ENCODE measurements around the gene AGTRAP.

The AGTRAP gene

GRCh38 chr1:11708554-11709350 lies 27.2 kb upstream of the AGTRAP start:
- DNase-seq = no peak
- Histone ChIP-seq H2BK12ac (ENCODE audit: low read length in 2 of 2) (no peak overlapping the region), H2BK5ac (ENCODE audit: low read depth, low read length, poor library complexity, severe bottlenecking) (no peak overlapping the region), H3K14ac (ENCODE audit: low read length in 2 of 2) (no peak overlapping the region), H3K27ac (ENCODE audit: low read length, poor library complexity, severe bottlenecking) (no peak overlapping the region), H4K91ac (ENCODE audit: low read length) (no peak overlapping the region), H3K4me1 (ENCODE audit: control insufficient read depth, insufficient read depth, low read depth, low read length) (no peaks in the 10 kb centered on the region), H3K36me3 (ENCODE audit: control insufficient read depth in 1 of 2, insufficient read depth in 2 of 2, low read depth in 1 of 2, low read length in 2 of 2) (no peaks in the 10 kb centered on the region), H4K8ac (ENCODE audit: low read length) (no peak overlapping the region), H3K4me3 (ENCODE audit: insufficient read depth in 1 of 2, low read depth in 1 of 2, low read length in 2 of 2) (no peak overlapping the region), H3K9me3 (ENCODE audit: control insufficient read depth, low read length) (no peaks in the 10 kb centered on the region), H3K23ac (ENCODE audit: low read length in 2 of 2) (no peak overlapping the region), H3K9ac (ENCODE audit: low read length) (no peak overlapping the region), H2BK15ac (ENCODE audit: low read depth, poor library complexity, severe bottlenecking) (no peak overlapping the region), H3K79me1 (replicated peaks; ENCODE audit: low read length, poor library complexity, severe bottlenecking) (no peaks in the 10 kb centered on the region), H2AK5ac (ENCODE audit: low read length, severe bottlenecking) (no peak overlapping the region), H2AFZ (ENCODE audit: low read depth, low read length) (no peak overlapping the region), H3K4me2 (ENCODE audit: low read length, poor library complexity, severe bottlenecking) (no peak overlapping the region), H3K18ac (ENCODE audit: low read depth in 1 of 2, low read length in 2 of 2) (no peak overlapping the region), H3K27me3 (ENCODE audit: control insufficient read depth in 1 of 2, insufficient read depth in 1 of 2, low read length in 2 of 2) (peaks cover 37 to 82% of the 10 kb centered on the region in 2 experiments), H2BK120ac (ENCODE audit: low read depth, low read length) (no peak overlapping the region), H3K4ac (ENCODE audit: low read depth in 1 of 2, low read length in 2 of 2) (no peak overlapping the region)
- 84% methylated on average over 11 of the region's 11 CpGs for WGBS

DNA sequence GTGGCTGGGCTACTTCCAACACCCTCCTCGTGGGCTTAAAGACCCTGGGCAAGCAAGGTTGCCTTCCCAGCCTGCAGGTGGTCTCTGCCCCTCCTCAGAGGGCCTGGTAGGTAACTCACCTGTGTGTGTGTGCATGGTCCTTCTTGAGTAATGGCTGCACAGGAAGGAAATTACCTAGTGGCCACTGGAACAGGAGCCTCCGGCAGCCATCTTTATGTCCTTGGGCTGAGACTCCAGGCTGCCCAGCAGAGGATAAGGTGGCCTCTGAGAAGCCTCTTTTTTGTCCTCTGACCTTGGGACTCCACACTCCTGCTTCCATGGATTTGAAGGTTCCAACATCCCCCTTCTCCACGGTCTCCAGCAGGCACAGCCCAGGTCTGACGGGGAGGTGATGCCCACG lies 24.4 kb upstream of the AGTRAP start:
- Histone ChIP-seq H3K79me1 (replicated peaks; ENCODE audit: low read length, poor library complexity, severe bottlenecking) (no peaks in the 10 kb centered on the region), H3K23ac (ENCODE audit: low read length in 2 of 2) (no peak overlapping the region), H2AK5ac (ENCODE audit: low read length, severe bottlenecking) (no peak overlapping the region), H4K8ac (ENCODE audit: low read length) (no peak overlapping the region), H3K27me3 (ENCODE audit: control insufficient read depth in 1 of 2, insufficient read depth in 1 of 2, low read length in 2 of 2) (peaks cover 36 to 82% of the 10 kb centered on the region in 2 experiments), H3K4ac (ENCODE audit: low read depth in 1 of 2, low read length in 2 of 2) (no peak overlapping the region), H3K4me3 (ENCODE audit: insufficient read depth in 1 of 2, low read depth in 1 of 2, low read length in 2 of 2) (no peak overlapping the region), H2BK5ac (ENCODE audit: low read depth, low read length, poor library complexity, severe bottlenecking) (no peak overlapping the region), H3K4me1 (ENCODE audit: control insufficient read depth, insufficient read depth, low read depth, low read length) (no peaks in the 10 kb centered on the region), H2BK15ac (ENCODE audit: low read depth, poor library complexity, severe bottlenecking) (no peak overlapping the region), H4K91ac (ENCODE audit: low read length) (no peak overlapping the region), H3K9ac (ENCODE audit: low read length) (no peak overlapping the region), H2BK120ac (ENCODE audit: low read depth, low read length) (no peak overlapping the region), H3K18ac (ENCODE audit: low read depth in 1 of 2, low read length in 2 of 2) (no peak overlapping the region), H2BK12ac (ENCODE audit: low read length in 2 of 2) (no peak overlapping the region), H2AFZ (ENCODE audit: low read depth, low read length) (no peak overlapping the region), H3K36me3 (ENCODE audit: control insufficient read depth in 1 of 2, insufficient read depth in 2 of 2, low read depth in 1 of 2, low read length in 2 of 2) (no peaks in the 10 kb centered on the region), H3K27ac (ENCODE audit: low read length, poor library complexity, severe bottlenecking) (no peak overlapping the region), H3K14ac (ENCODE audit: low read length in 2 of 2) (no peak overlapping the region), H3K9me3 (ENCODE audit: control insufficient read depth, low read length) (no peaks in the 10 kb centered on the region), H3K4me2 (ENCODE audit: low read length, poor library complexity, severe bottlenecking) (no peak overlapping the region)
- 93% methylated on average over 5 of the region's 5 CpGs for WGBS
- no peak for DNase-seq

DNA sequence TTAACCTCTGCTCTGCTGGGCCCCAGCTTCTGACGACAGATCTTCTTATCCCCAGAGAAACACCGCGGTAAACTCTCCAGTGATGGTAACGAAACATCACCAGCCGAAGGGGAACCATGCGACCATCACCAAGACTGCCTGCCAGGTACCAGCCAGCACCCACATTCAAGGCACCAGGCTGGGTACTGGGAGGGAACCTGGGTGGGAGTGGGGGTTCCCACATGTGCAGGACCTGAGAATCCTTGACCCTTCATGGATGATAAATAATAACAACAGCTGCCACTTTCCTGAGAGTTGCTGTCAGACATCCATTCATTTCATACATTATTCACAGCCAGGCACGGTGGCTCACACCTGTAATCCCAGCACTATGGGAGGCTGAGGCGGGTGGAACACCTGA lies 23.7 kb upstream of the AGTRAP start:
- H2AFZ ChIP-seq (ENCODE audit: low read depth, low read length) = no peak overlapping the region
- H3K27me3 ChIP-seq (ENCODE audit: control insufficient read depth in 1 of 2, insufficient read depth in 1 of 2, low read length in 2 of 2) = peaks cover 34 to 82% of the 10 kb centered on the region in 2 experiments
- no peaks in the 10 kb centered on the region for H3K79me1 ChIP-seq (replicated peaks; ENCODE audit: low read length, poor library complexity, severe bottlenecking)
- H3K23ac ChIP-seq (ENCODE audit: low read length in 2 of 2) = no peak overlapping the region
- no peaks in the 10 kb centered on the region for H3K4me1 ChIP-seq (ENCODE audit: control insufficient read depth, insufficient read depth, low read depth, low read length)
- H2AK5ac ChIP-seq (ENCODE audit: low read length, severe bottlenecking) = no peak overlapping the region
- H3K9ac ChIP-seq (ENCODE audit: low read length) = no peak overlapping the region
- no peak overlapping the region for H2BK5ac ChIP-seq (ENCODE audit: low read depth, low read length, poor library complexity, severe bottlenecking)
- no peak overlapping the region for H3K27ac ChIP-seq (ENCODE audit: low read length, poor library complexity, severe bottlenecking)
- H4K91ac ChIP-seq (ENCODE audit: low read length) = no peak overlapping the region
- H4K8ac ChIP-seq (ENCODE audit: low read length) = no peak overlapping the region
- no peak overlapping the region for H2BK12ac ChIP-seq (ENCODE audit: low read length in 2 of 2)
- no peaks in the 10 kb centered on the region for H3K36me3 ChIP-seq (ENCODE audit: control insufficient read depth in 1 of 2, insufficient read depth in 2 of 2, low read depth in 1 of 2, low read length in 2 of 2)
- no peak overlapping the region for H2BK120ac ChIP-seq (ENCODE audit: low read depth, low read length)
- no peak overlapping the region for H3K4me2 ChIP-seq (ENCODE audit: low read length, poor library complexity, severe bottlenecking)
- H2BK15ac ChIP-seq (ENCODE audit: low read depth, poor library complexity, severe bottlenecking) = no peak overlapping the region
- no peak for DNase-seq
- no peak overlapping the region for H3K4ac ChIP-seq (ENCODE audit: low read depth in 1 of 2, low read length in 2 of 2)
- no peak overlapping the region for H3K18ac ChIP-seq (ENCODE audit: low read depth in 1 of 2, low read length in 2 of 2)
- H3K14ac ChIP-seq (ENCODE audit: low read length in 2 of 2) = no peak overlapping the region
- 93% methylated on average over 8 of the region's 8 CpGs for WGBS
- H3K9me3 ChIP-seq (ENCODE audit: control insufficient read depth, low read length) = no peaks in the 10 kb centered on the region
- no peak overlapping the region for H3K4me3 ChIP-seq (ENCODE audit: insufficient read depth in 1 of 2, low read depth in 1 of 2, low read length in 2 of 2)

DNA sequence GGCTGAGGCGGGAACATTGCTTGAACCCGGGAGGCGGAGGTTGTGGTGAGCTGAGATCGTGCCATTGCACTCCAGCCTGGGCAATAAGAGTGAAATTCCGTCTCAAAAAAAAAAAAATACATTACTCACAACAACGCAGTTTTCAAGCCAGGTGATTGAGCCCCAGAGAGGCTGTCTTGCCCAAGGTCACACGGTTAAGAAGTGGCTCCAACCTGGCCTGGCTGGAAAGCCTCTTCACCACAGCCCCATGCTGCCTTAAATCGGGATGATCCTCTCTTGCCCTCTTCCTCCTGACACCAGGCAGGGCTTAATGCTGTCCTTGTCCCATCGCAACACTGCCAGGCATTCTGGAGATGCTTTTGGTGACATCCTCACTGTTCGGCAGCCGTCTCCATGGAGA lies 22.8 kb upstream of the AGTRAP start:
- 88% methylated on average over 10 of the region's 11 CpGs for WGBS
- H2BK120ac ChIP-seq (ENCODE audit: low read depth, low read length) = no peak overlapping the region

More for the DNA sequence above, 22.8 kb upstream of the AGTRAP start:
- Histone ChIP-seq H3K4me3 (ENCODE audit: insufficient read depth in 1 of 2, low read depth in 1 of 2, low read length in 2 of 2) (no peak overlapping the region), H4K91ac (ENCODE audit: low read length) (no peak overlapping the region), H2BK12ac (ENCODE audit: low read length in 2 of 2) (no peak overlapping the region), H2BK15ac (ENCODE audit: low read depth, poor library complexity, severe bottlenecking) (no peak overlapping the region), H3K23ac (ENCODE audit: low read length in 2 of 2) (no peak overlapping the region), H3K4ac (ENCODE audit: low read depth in 1 of 2, low read length in 2 of 2) (no peak overlapping the region), H3K27me3 (ENCODE audit: control insufficient read depth in 1 of 2, insufficient read depth in 1 of 2, low read length in 2 of 2) (peaks cover 27 to 74% of the 10 kb centered on the region in 2 experiments), H2AK5ac (ENCODE audit: low read length, severe bottlenecking) (no peak overlapping the region), H3K4me2 (ENCODE audit: low read length, poor library complexity, severe bottlenecking) (no peak overlapping the region), H3K4me1 (ENCODE audit: control insufficient read depth, insufficient read depth, low read depth, low read length) (no peaks in the 10 kb centered on the region), H3K9ac (ENCODE audit: low read length) (no peak overlapping the region), H3K14ac (ENCODE audit: low read length in 2 of 2) (no peak overlapping the region), H3K18ac (ENCODE audit: low read depth in 1 of 2, low read length in 2 of 2) (no peak overlapping the region), H2AFZ (ENCODE audit: low read depth, low read length) (no peak overlapping the region), H3K9me3 (ENCODE audit: control insufficient read depth, low read length) (no peaks in the 10 kb centered on the region), H4K8ac (ENCODE audit: low read length) (no peak overlapping the region), H3K36me3 (ENCODE audit: control insufficient read depth in 1 of 2, insufficient read depth in 2 of 2, low read depth in 1 of 2, low read length in 2 of 2) (no peaks in the 10 kb centered on the region), H2BK5ac (ENCODE audit: low read depth, low read length, poor library complexity, severe bottlenecking) (no peak overlapping the region), H3K27ac (ENCODE audit: low read length, poor library complexity, severe bottlenecking) (no peak overlapping the region), H3K79me1 (replicated peaks; ENCODE audit: low read length, poor library complexity, severe bottlenecking) (no peaks in the 10 kb centered on the region)
- no peak for DNase-seq
